HG02938 (cell line): ENCODE measurements around the gene MYCBPAP.
"Not testable (repeated sequence)": the region's sequence is repeated elsewhere in the genome, so short reads cannot be mapped to it uniquely, and the experiment has no call there.

Source experiments
- ATAC-seq: cut with Tn5 transposase; IDR thresholded peaks from one replicate; pipeline ENCODE4 v1.9.1; 2021; ENCODE audit warnings: mild to moderate bottlenecking, moderate library complexity; ENCODE audit not compliant: unreplicated experiment

MYCBPAP gene

DNA sequence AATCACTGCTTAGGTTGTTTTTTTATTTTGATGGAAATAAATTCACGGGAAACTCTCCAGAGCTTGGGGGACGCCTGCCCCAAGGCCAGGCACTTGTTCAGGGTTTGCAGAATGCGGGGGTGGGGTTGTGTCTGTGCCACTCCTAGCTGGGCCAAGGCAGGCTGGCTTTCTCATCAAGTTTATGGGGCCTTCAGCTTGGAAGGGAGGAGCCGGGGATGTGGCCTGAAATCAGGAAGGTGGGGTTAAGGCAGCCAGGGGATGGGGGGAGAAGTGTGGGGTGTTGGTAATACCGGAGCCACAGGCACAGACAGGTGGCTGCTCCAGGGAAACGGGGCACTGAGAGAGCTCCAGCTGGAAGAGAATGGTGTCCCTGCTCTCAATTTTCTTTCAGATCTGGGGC lies 37.8 kb upstream of the MYCBPAP start:
- ATAC-seq, result no peak

- ATAC-seq, result no peak
Observed at GRCh38 chr17:50471009-50471905, 37.0 kb upstream of the MYCBPAP start.

DNA sequence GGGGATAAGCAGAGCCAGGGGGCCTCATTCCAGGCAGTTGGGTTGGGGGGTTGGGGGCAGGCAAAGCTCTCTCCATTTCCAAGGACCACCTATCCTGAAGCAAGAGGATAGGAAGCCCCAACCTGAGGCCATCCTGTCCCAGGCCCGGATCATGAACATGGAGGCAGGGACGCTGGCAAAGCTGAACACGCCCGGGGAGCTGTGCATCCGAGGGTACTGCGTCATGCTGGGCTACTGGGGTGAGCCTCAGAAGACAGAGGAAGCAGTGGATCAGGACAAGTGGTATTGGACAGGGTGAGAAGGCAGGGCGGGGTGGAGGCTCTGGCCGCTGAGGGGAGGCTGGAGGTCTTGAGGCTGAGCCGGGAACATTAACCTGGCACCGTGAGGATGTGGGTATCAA lies 36.0 kb upstream of the MYCBPAP start:
- ATAC-seq, result no peak

DNA sequence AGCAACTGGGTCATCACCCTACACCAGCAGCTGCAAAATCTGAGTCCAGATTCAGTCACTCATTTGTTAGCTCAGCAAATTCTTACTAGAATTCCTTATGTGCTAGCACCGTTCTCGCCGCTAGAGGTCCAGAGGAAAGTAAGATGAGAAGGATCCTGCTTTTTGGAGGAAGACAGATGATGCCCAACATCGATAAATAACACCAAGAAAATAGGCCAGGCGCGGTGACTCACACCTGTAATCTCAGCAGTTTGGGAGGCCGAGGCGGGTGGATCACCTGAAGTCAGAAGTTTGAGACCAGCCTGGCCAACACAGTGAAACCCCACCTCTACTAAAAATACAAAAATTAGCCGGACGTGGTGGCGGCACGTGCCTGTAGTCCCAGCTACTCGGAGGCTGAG lies 35.5 kb upstream of the MYCBPAP start:
- ATAC-seq, result not testable (repeated sequence)

GRCh38 chr17:50473901-50474300 lies 34.3 kb upstream of the MYCBPAP start:
- no peak for ATAC-seq

DNA sequence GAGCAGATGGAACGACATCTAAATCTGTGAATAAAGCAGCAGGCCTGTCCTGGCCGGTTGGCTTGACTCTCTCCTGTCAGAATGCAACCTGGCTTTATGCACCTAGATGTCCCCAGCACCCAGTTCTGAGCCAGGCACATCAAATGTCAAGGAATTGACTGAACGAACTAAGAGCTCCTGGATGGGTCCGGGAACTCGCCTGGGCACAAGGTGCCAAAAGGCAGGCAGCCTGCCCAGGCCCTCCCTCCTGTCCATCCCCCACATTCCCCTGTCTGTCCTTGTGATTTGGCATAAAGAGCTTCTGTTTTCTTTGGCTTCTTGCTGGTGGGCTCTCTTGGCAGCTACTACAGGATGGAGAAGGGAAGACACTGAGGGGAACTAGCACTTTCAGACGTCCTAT lies 33.7 kb upstream of the MYCBPAP start:
- no peak for ATAC-seq

GRCh38 chr17:50475362-50475761 lies 32.9 kb upstream of the MYCBPAP start:
- no peak for ATAC-seq

DNA sequence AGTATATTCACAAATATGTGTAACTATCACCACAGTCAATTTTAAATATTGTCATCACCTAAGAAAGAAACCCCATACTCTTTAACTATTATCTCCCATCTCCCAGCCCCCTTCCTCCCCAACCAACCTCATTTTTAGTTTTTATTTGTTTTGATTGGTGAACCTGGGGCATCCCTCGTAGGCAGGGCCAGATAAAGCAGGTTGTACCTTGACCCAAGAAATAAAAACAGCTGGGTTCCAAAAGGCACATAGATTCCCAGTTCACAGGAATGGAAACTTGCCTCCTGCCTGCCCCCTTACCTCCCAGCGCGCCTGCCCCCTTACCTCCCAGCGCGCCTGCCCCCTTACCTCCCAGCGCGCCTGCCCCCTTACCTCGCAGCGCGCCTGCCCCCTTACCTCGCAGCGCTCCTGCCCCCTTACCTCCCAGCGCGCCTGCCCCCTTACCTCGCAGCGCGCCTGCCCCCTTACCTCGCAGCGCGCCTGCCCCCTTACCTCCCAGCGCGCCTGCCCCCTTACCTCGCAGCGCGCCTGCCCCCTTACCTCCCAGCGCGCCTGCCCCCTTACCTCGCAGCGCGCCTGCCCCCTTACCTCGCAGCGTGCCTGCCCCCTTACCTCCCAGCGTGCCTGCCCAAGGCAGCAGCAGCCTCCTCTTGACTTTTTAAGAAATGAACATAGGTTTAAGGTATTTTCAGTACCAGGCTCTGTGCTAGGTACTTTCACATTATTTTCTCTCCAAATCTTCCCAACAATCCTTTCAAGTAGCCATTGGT lies 32.3 kb upstream of the MYCBPAP start:
- not testable (repeated sequence) for ATAC-seq

DNA sequence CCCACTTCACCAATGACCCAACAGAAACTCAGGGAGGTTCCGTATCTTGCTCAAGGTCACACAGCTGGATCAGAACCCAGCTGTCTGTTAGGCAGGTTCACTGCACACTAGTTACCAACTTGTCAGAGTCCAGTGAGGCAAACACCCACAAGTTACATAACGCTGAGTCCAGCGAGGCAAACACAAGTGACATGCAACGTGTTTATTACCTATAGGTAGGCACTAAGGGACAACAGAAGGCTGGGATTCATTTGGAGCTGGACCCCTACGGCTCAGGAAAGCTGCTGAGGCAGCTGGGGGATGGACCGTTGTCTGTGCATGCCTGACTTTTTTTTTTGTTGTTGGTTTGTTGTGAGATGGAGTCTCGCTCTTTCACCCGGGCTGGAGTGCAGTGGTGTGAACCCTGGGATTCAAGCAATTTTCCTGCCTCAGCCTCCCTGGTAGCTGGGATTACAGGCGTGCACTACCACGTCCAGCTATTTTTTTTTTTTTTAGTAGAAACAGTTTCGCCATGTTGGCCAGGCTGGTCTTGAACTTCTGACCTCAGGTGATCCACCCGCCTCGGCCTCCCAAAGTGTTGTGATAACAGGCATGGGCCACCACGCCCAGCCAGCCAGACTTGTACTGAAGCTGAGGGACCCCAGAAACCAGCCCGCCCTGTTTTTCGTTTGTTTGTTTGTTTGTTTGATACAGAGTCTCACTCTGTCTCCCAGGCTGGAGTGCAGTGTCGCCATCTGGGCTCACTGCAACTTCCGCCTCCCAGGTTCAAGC lies 31.5 kb upstream of the MYCBPAP start:
- ATAC-seq, result no peak

DNA sequence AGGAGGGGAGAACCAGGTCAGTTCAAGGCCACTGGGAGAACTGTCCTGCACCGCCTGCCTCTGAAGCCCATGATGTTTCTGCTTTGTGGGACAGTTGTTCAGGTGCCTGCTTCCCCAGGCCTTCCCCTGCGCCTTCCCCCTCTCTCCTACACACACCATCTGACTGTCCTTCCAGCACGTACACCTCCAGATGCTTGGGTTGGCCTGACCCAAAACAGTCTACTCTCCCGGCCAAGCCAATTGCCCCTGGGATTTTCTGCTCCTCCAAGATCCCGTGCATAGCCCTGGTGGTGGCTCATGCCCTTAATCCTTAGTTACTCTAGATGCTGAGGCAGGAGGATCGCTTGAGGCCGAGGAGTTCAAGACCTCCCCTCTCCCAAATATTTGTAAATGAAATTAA lies 30.3 kb upstream of the MYCBPAP start:
- no peak for ATAC-seq

- ATAC-seq, result peak; percentile 81
Observed at GRCh38 chr17:50478391-50479381, 29.6 kb upstream of the MYCBPAP start, which contains the start of gene RSAD1. TSS of gene RSAD1 (plus strand) at chr17:50478860. CDS start at chr17:50478885, 25 bp downstream.

GRCh38 chr17:50479522-50480141 lies 28.6 kb upstream of the MYCBPAP start:
- ATAC-seq, result no peak

DNA sequence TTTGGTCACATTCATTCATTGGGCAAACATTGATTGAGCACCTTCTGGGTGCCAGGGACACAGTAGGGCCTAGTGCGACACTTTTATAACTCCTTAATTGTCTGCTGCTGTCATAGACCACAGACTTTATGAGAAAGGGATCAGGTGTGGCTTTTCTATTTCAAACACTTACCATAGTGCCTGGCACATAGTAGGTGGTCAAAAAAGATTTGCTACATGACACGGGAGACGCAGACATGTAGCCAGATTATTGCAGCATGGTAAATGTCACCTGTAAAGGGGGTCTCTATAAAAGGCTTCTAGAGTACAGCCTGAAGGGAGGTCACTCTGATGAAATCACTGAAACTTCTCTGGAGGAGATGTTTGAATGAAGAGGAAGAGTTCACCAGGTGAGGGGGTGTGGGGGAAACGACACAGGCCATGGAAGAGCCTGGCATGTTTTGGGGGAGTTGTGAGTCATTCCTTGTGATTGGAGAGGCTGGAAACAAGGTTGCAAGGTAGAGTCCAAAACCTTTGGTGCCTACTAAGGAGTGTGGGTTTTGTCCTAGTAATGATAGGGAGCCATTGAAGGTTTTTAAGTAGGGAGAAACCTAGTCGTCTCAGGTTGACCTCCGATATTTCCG lies 28.0 kb upstream of the MYCBPAP start:
- no peak for ATAC-seq

- no peak for ATAC-seq
Observed at GRCh38 chr17:50480854-50481490, 27.3 kb upstream of the MYCBPAP start.

DNA sequence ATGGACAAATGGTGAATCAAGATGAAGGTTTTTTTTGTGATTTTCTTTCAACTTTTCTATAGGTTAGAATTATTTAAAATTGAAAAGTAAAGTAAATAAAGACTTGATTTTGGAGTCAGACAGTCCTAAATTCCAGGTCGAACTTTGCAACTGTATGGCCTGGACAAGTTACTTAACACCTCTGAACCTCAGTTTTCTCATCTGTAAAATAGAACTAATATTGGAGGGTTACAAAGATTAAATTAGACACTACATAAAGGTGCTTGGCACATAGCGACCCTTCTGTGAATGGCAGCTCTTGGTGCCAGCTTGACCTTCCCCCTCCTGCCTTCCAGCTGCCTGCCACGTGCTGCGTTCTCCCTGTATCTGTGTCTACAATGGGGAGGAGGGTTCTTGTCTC lies 26.6 kb upstream of the MYCBPAP start:
- ATAC-seq, result no peak

GRCh38 chr17:50482110-50482509 lies 26.1 kb upstream of the MYCBPAP start:
- no peak for ATAC-seq

GRCh38 chr17:50482516-50482915 lies 25.7 kb upstream of the MYCBPAP start:
- ATAC-seq, result no peak

- ATAC-seq, result no peak
Observed at GRCh38 chr17:50483266-50483665, 25.0 kb upstream of the MYCBPAP start.
